IPS-20b (cell line): ENCODE data around the gene DNASE1L1.

ENCODE experiments used
- H3K27ac ChIP-seq: one replicate; pipeline ENCODE4 v1.5.1; 2013; ENCODE audit warnings: low read length
- H3K27me3 ChIP-seq: 2 replicates; pipeline ENCODE4 v1.6.1; 2013; ENCODE audit warnings: mild to moderate bottlenecking, low read length, inconsistent platforms; ENCODE audit not compliant: insufficient read depth
- H3K36me3 ChIP-seq: 2 replicates; pipeline ENCODE4 v1.6.1; 2013; ENCODE audit warnings: low read depth, mild to moderate bottlenecking, inconsistent platforms, low read length, moderate library complexity; ENCODE audit not compliant: insufficient read depth
- H3K4me1 ChIP-seq: 2 replicates; pipeline ENCODE4 v1.6.1; 2013; ENCODE audit warnings: mild to moderate bottlenecking, control low read depth, inconsistent platforms, low read length, moderate library complexity; ENCODE audit not compliant: insufficient read depth
- H3K4me3 ChIP-seq: 2 replicates; pipeline ENCODE4 v1.5.1; 2013; ENCODE audit warnings: mild to moderate bottlenecking, low read length, inconsistent platforms
- H3K9ac ChIP-seq: 2 replicates; pipeline ENCODE4 v1.6.1; 2013; ENCODE audit warnings: low read depth, mild to moderate bottlenecking, inconsistent platforms, low read length, moderate library complexity
- H3K9me3 ChIP-seq: 2 replicates; pipeline ENCODE4 v1.6.1; 2013; ENCODE audit warnings: mild to moderate bottlenecking, low read depth, low read length, inconsistent platforms; ENCODE audit not compliant: insufficient read depth

DNASE1L1 gene

GRCh38 chrX:154435171-154435733, 26.2 kb upstream of the DNASE1L1 start:
- no peak overlapping the region for H3K4me3 ChIP-seq
- no peaks in the 10 kb centered on the region for H3K9me3 ChIP-seq
- H3K9ac ChIP-seq: no peak overlapping the region
- no peaks in the 10 kb centered on the region for H3K27me3 ChIP-seq
- peaks cover 16% of the 10 kb centered on the region for H3K36me3 ChIP-seq
- no peak overlapping the region for H3K27ac ChIP-seq
- no peaks in the 10 kb centered on the region for H3K4me1 ChIP-seq

GRCh38 chrX:154434394-154435168, 25.5 kb upstream of the DNASE1L1 start:
- Histone ChIP-seq H3K27ac (no peak overlapping the region), H3K9ac (no peak overlapping the region), H3K4me1 (no peaks in the 10 kb centered on the region), H3K36me3 (peaks cover 14% of the 10 kb centered on the region), H3K4me3 (no peak overlapping the region), H3K27me3 (no peaks in the 10 kb centered on the region), H3K9me3 (no peaks in the 10 kb centered on the region)

- H3K27me3 ChIP-seq: no peaks in the 10 kb centered on the region
- no peaks in the 10 kb centered on the region for H3K9me3 ChIP-seq
- peaks cover 9% of the 10 kb centered on the region for H3K36me3 ChIP-seq
- no peak overlapping the region for H3K4me3 ChIP-seq
- H3K27ac ChIP-seq: no peak overlapping the region
- no peak overlapping the region for H3K9ac ChIP-seq
- no peaks in the 10 kb centered on the region for H3K4me1 ChIP-seq
Measured at GRCh38 chrX:154433605-154434004, 24.6 kb upstream of the DNASE1L1 start.

GRCh38 chrX:154432210-154432609, 23.2 kb upstream of the DNASE1L1 start:
- Histone ChIP-seq H3K27me3 (no peaks in the 10 kb centered on the region), H3K36me3 (peaks cover 8% of the 10 kb centered on the region; the same call in 1 of the 2 replicates), H3K4me3 (no peak overlapping the region), H3K4me1 (no peaks in the 10 kb centered on the region), H3K9me3 (no peaks in the 10 kb centered on the region), H3K9ac (no peak overlapping the region), H3K27ac (no peak overlapping the region)

GRCh38 chrX:154431341-154431740, 22.3 kb upstream of the DNASE1L1 start:
- no peaks in the 10 kb centered on the region for H3K4me1 ChIP-seq
- H3K27me3 ChIP-seq: no peaks in the 10 kb centered on the region
- no peak overlapping the region for H3K4me3 ChIP-seq
- no peak overlapping the region for H3K27ac ChIP-seq
- no peak overlapping the region for H3K9ac ChIP-seq
- H3K9me3 ChIP-seq: no peaks in the 10 kb centered on the region
- H3K36me3 ChIP-seq: peaks cover 8% of the 10 kb centered on the region; the same call in 1 of the 2 replicates

- H3K9ac ChIP-seq: no peak overlapping the region
- H3K4me1 ChIP-seq: no peaks in the 10 kb centered on the region
- H3K27ac ChIP-seq: no peak overlapping the region
- H3K4me3 ChIP-seq: no peak overlapping the region
- H3K27me3 ChIP-seq: no peaks in the 10 kb centered on the region
- H3K9me3 ChIP-seq: no peaks in the 10 kb centered on the region
- H3K36me3 ChIP-seq: peaks cover 8% of the 10 kb centered on the region; the same call in 1 of the 2 replicates
Measured at GRCh38 chrX:154430916-154431315, 21.9 kb upstream of the DNASE1L1 start.

GRCh38 chrX:154430479-154430878, 21.4 kb upstream of the DNASE1L1 start:
- Histone ChIP-seq H3K27me3 (no peaks in the 10 kb centered on the region), H3K36me3 (peaks cover 8% of the 10 kb centered on the region; the same call in 1 of the 2 replicates), H3K4me1 (no peaks in the 10 kb centered on the region), H3K27ac (no peak overlapping the region), H3K9ac (no peak overlapping the region), H3K4me3 (no peak overlapping the region), H3K9me3 (no peaks in the 10 kb centered on the region)

GRCh38 chrX:154429711-154430110, 20.7 kb upstream of the DNASE1L1 start:
- H3K4me3 ChIP-seq: peak overlapping the region; percentile 71; the same call in 1 of the 2 replicates
- H3K36me3 ChIP-seq: peaks cover 8% of the 10 kb centered on the region; the same call in 1 of the 2 replicates
- no peak overlapping the region for H3K9ac ChIP-seq
- no peak overlapping the region for H3K27ac ChIP-seq
- no peaks in the 10 kb centered on the region for H3K27me3 ChIP-seq
- no peaks in the 10 kb centered on the region for H3K4me1 ChIP-seq
- H3K9me3 ChIP-seq: no peaks in the 10 kb centered on the region

GRCh38 chrX:154428176-154429171, 19.4 kb upstream of the DNASE1L1 start, which contains the start of gene ATP6AP1:
TSS of gene ATP6AP1 (plus strand) at chrX:154428677. CDS start at chrX:154428693, 16 bp downstream.
- H3K27ac ChIP-seq: no peak within 1 kb of the TSS
- H3K9me3 ChIP-seq: no peaks in the 10 kb centered on the region
- peak within 1 kb of the TSS; percentile 56; the same call in 1 of the 2 replicates for H3K9ac ChIP-seq
- peaks cover 8% of the 10 kb centered on the region; the same call in 1 of the 2 replicates for H3K36me3 ChIP-seq
- H3K27me3 ChIP-seq: no peaks in the 10 kb centered on the region
- H3K4me1 ChIP-seq: no peaks in the 10 kb centered on the region
- peak within 1 kb of the TSS; percentile 71 for H3K4me3 ChIP-seq

- Histone ChIP-seq H3K4me1 (no peaks in the 10 kb centered on the region), H3K27me3 (no peaks in the 10 kb centered on the region), H3K9ac (no peak overlapping the region), H3K36me3 (peaks cover 7% of the 10 kb centered on the region; the same call in 1 of the 2 replicates), H3K27ac (no peak overlapping the region), H3K9me3 (no peaks in the 10 kb centered on the region), H3K4me3 (no peak overlapping the region)
Measured at GRCh38 chrX:154426916-154427770, 18.1 kb upstream of the DNASE1L1 start.

- H3K9me3 ChIP-seq: no peaks in the 10 kb centered on the region
- H3K36me3 ChIP-seq: no peaks in the 10 kb centered on the region
- no peak overlapping the region for H3K27ac ChIP-seq
- H3K4me1 ChIP-seq: no peaks in the 10 kb centered on the region
- no peak overlapping the region for H3K9ac ChIP-seq
- H3K4me3 ChIP-seq: no peak overlapping the region
- H3K27me3 ChIP-seq: no peaks in the 10 kb centered on the region
Measured at GRCh38 chrX:154420402-154420756, 11.3 kb upstream of the DNASE1L1 start.
